HL-60 (cell line): ENCODE results near the gene ZNF300.

Experiments used
- DNase-seq, 2 experiments: peaks; one replicate each; pipeline ENCODE4 v3.0.0-alpha.2; 2010 to 2020; ENCODE audit warnings: low read depth in 1 of 2, low spot score in 1 of 2
- H3K27ac ChIP-seq: fragments of 250-450 bp; sonication (Bioruptor Pico); replicated peaks from 2 replicates; pipeline ENCODE4 v1.5.1; 2020; ENCODE audit warnings: mild to moderate bottlenecking, moderate library complexity
- H3K27me3 ChIP-seq: fragments of 250-450 bp; sonication (Bioruptor Pico); 2 replicates; pipeline ENCODE4 v1.5.1; 2021; ENCODE audit warnings: mild to moderate bottlenecking, moderate library complexity; ENCODE audit not compliant: insufficient read depth, poor library complexity, severe bottlenecking
- H3K4me3 ChIP-seq: replicated peaks from 2 replicates; pipeline ENCODE4 v1.5.1; 2011; ENCODE audit warnings: mild to moderate bottlenecking, control low read depth, low read length; ENCODE audit not compliant: insufficient read depth
- GABPA ChIP-seq: IDR thresholded peaks from 2 replicates; pipeline ENCODE4 v1.6.1; 2012; ENCODE audit warnings: low read depth
- POLR2AphosphoS5 ChIP-seq: IDR thresholded peaks from 2 replicates; pipeline ENCODE4 v1.6.1; 2012; ENCODE audit warnings: low read depth
- SPI1 ChIP-seq: IDR thresholded peaks from 2 replicates; pipeline ENCODE4 v1.6.1; 2012; ENCODE audit warnings: low read depth, mild to moderate bottlenecking, borderline replicate concordance
- TF ChIP-seq, protein P1 (sequence below): IDR thresholded peaks from 2 replicates; pipeline ENCODE4 v1.6.1; 2012; ENCODE audit warnings: low read depth; ENCODE audit not compliant: insufficient replicate concordance
- TF ChIP-seq, protein P2 (sequence below): IDR thresholded peaks from one replicate; pipeline ENCODE4 v1.5.1; 2011; ENCODE audit warnings: low read length, control low read depth, inconsistent platforms; ENCODE audit not compliant: insufficient read depth

The ZNF300 gene

DNA sequence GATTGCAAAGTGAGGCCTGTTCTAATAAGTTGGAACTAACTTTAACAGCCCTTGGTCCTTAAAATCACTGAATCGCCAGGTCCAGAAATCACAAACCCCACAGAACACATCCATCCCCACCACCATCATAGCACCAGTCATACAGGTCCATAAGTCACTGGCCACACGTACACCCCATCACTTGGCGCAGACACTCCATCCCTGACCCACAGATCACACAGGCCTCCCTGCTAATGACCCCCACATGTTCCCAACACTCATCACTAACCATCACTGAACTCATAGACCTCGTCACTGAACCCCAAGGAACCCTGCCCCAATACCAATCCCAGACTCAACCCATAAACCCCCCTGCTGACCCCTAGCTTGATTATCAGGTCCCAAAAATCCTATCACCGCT is 41.2 kb upstream of the ZNF300 start:
- no peak overlapping the region for H3K27ac ChIP-seq

DNA sequence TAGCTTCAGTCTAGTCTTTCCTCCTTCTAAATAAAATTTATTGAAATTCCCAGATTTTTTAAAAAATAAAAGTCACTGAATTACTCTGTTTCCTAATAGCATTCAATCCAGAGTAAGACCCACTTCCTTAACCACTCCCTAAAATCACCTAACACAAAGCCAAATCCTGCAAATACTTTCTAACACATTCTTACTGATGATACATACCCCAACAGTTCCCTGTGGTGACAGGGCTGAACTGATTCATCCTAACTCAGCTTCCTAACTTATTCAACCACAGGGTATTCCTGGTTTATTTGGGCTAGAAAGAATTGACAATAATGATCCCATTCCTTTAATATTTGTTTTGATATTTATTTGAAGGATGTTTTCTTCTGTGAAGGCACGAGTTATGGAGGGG is 40.7 kb upstream of the ZNF300 start:
- Histone ChIP-seq H3K27ac (no peak overlapping the region), H3K27me3 (no peaks in the 10 kb centered on the region), H3K4me3 (no peak overlapping the region)
- DNase-seq, result no peak
- no peak for TF ChIP-seq SPI1
- no peak for TF ChIP-seq POLR2AphosphoS5
- TF ChIP-seq GABPA, result no peak
- TF ChIP-seq, protein P1, sequence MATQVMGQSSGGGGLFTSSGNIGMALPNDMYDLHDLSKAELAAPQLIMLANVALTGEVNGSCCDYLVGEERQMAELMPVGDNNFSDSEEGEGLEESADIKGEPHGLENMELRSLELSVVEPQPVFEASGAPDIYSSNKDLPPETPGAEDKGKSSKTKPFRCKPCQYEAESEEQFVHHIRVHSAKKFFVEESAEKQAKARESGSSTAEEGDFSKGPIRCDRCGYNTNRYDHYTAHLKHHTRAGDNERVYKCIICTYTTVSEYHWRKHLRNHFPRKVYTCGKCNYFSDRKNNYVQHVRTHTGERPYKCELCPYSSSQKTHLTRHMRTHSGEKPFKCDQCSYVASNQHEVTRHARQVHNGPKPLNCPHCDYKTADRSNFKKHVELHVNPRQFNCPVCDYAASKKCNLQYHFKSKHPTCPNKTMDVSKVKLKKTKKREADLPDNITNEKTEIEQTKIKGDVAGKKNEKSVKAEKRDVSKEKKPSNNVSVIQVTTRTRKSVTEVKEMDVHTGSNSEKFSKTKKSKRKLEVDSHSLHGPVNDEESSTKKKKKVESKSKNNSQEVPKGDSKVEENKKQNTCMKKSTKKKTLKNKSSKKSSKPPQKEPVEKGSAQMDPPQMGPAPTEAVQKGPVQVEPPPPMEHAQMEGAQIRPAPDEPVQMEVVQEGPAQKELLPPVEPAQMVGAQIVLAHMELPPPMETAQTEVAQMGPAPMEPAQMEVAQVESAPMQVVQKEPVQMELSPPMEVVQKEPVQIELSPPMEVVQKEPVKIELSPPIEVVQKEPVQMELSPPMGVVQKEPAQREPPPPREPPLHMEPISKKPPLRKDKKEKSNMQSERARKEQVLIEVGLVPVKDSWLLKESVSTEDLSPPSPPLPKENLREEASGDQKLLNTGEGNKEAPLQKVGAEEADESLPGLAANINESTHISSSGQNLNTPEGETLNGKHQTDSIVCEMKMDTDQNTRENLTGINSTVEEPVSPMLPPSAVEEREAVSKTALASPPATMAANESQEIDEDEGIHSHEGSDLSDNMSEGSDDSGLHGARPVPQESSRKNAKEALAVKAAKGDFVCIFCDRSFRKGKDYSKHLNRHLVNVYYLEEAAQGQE, result no peak
- TF ChIP-seq, protein P2, sequence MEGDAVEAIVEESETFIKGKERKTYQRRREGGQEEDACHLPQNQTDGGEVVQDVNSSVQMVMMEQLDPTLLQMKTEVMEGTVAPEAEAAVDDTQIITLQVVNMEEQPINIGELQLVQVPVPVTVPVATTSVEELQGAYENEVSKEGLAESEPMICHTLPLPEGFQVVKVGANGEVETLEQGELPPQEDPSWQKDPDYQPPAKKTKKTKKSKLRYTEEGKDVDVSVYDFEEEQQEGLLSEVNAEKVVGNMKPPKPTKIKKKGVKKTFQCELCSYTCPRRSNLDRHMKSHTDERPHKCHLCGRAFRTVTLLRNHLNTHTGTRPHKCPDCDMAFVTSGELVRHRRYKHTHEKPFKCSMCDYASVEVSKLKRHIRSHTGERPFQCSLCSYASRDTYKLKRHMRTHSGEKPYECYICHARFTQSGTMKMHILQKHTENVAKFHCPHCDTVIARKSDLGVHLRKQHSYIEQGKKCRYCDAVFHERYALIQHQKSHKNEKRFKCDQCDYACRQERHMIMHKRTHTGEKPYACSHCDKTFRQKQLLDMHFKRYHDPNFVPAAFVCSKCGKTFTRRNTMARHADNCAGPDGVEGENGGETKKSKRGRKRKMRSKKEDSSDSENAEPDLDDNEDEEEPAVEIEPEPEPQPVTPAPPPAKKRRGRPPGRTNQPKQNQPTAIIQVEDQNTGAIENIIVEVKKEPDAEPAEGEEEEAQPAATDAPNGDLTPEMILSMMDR, result no peak

More for the DNA sequence above, 41.2 kb upstream of the ZNF300 start:
- no peaks in the 10 kb centered on the region for H3K27me3 ChIP-seq
- no peak for DNase-seq
- TF ChIP-seq GABPA (no peak), SPI1 (no peak), POLR2AphosphoS5 (no peak)
- TF ChIP-seq, protein P1, result no peak
- TF ChIP-seq, protein P2, result no peak
- no peak overlapping the region for H3K4me3 ChIP-seq

DNA sequence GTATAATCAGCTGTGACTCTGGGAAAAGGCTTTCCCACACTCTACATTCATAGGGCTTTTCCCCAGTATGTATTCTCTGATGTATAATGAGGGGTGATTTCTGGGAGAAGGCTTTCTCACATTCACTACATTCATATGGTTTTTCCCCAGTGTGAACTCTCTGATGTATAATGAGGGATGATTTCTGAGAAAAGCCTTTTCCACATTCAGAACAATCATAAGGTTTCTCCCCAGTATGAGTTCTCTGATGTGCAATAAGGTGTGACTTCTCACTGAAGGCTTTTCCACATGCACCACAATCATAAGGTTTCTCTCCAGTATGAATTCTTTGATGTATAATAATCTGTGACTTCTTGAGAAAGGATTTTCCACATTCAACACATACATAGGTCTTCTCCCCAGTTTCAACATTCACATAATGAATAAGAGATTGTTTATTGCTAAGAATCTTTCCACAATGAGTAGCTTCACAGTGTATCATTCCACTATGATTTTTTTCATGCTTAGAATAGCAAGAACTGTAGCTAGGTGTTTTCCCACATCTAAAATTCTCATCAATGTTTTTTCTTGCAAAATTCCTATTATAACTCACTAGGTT is 26.7 kb upstream of the ZNF300 start:
- no peak overlapping the region for H3K4me3 ChIP-seq
- DNase-seq, result no peak
- H3K27me3 ChIP-seq, result no peaks in the 10 kb centered on the region
- TF ChIP-seq GABPA (no peak), POLR2AphosphoS5 (no peak), SPI1 (no peak)
- TF ChIP-seq, protein P2, result no peak
- TF ChIP-seq, protein P1, result no peak
- H3K27ac ChIP-seq, result no peak overlapping the region
